Parathyroid adenoma (tissue), 2 donors: ENCODE data around the gene RAB11FIP3.

ENCODE experiments used
- H2AFZ ChIP-seq: fragments of 300-600 bp; sonication (generic); one replicate; pipeline ENCODE4 v1.7.0; 2017; ENCODE audit warnings: antibody characterized with exemption, mild to moderate bottlenecking
- H3K27ac ChIP-seq: fragments of 300-600 bp; sonication (generic); one replicate; pipeline ENCODE4 v1.7.0; 2017
- H3K27me3 ChIP-seq: fragments of 300-600 bp; sonication (generic); one replicate; pipeline ENCODE4 v1.7.0; 2017; ENCODE audit warnings: low read length; ENCODE audit not compliant: control insufficient read depth, insufficient read depth
- H3K36me3 ChIP-seq: fragments of 300-600 bp; sonication (generic); one replicate; pipeline ENCODE4 v1.7.0; 2017; ENCODE audit warnings: low read length; ENCODE audit not compliant: control insufficient read depth, insufficient read depth
- H3K4me1 ChIP-seq: fragments of 300-600 bp; sonication (generic); one replicate; pipeline ENCODE4 v1.7.0; 2017; ENCODE audit warnings: control low read depth
- H3K4me2 ChIP-seq: fragments of 300-600 bp; sonication (generic); one replicate; pipeline ENCODE4 v1.7.0; 2017; ENCODE audit warnings: low read length
- H3K4me3 ChIP-seq: fragments of 300-600 bp; sonication (generic); one replicate; pipeline ENCODE4 v1.7.0; 2017; ENCODE audit warnings: low read depth, low read length
- H3K79me2 ChIP-seq: fragments of 300-600 bp; sonication (generic); one replicate; pipeline ENCODE4 v1.7.0; 2017; ENCODE audit warnings: control low read depth
- H3K9ac ChIP-seq: fragments of 300-600 bp; sonication (generic); one replicate; pipeline ENCODE4 v1.7.0; 2017; ENCODE audit warnings: mild to moderate bottlenecking
- H3K9me3 ChIP-seq: fragments of 300-600 bp; sonication (generic); one replicate; pipeline ENCODE4 v1.7.0; 2017; ENCODE audit warnings: low read length; ENCODE audit not compliant: control insufficient read depth
- CTCF ChIP-seq: fragments of 300-600 bp; sonication (generic); IDR thresholded peaks from one replicate; pipeline ENCODE4 v1.7.0; 2017; ENCODE audit warnings: antibody characterized with exemption, mild to moderate bottlenecking
- donor health status: primary hyperparathyroidism.

RAB11FIP3 gene

DNA sequence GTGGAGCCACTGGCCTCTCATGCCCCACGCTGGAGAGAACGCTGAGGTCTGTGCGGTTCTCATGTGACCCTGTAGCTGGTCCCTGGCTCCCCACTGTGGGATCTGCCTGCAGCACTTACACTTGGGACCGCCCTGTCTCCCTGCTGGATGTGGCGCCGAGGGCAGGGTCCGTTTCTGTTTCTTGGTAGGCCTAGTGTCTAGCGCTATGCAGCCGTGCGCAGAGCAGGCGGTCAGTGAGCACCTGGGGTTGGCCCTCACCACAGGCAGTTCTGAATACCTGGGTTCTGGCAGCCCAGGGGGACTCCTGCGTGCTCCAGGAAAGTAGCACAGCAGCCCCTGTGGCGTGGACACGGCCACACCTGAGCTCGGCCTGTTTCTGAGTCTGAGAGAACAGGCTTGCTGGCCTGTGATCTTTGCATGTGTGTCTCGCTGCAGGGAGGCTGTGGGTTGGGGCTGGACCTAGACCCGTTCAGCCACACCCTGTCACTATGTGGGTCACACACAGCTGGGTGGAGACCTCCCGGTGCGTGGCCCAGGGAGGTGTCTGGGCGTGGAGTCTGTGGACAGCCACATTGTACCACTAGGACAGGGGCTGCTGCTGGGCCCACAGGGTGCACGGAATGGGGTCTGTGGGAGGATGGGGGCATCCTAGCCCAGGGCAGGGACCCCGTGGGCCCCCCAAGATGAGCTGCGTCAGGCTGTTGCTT is 104.8 kb downstream of the RAB11FIP3 start:
- H2AFZ ChIP-seq = no peak overlapping the region
- H3K4me2 ChIP-seq = no peak overlapping the region
- no peak overlapping the region for H3K9ac ChIP-seq
- H3K9me3 ChIP-seq = no peaks in the 10 kb centered on the region
- no peaks in the 10 kb centered on the region for H3K36me3 ChIP-seq
- H3K27me3 ChIP-seq = no peaks in the 10 kb centered on the region
- TF ChIP-seq CTCF = no peak
- H3K27ac ChIP-seq = no peak overlapping the region
- peaks cover 58% of the 10 kb centered on the region for H3K79me2 ChIP-seq
- no peak overlapping the region for H3K4me3 ChIP-seq
- H3K4me1 ChIP-seq = peaks cover 9% of the 10 kb centered on the region

DNA sequence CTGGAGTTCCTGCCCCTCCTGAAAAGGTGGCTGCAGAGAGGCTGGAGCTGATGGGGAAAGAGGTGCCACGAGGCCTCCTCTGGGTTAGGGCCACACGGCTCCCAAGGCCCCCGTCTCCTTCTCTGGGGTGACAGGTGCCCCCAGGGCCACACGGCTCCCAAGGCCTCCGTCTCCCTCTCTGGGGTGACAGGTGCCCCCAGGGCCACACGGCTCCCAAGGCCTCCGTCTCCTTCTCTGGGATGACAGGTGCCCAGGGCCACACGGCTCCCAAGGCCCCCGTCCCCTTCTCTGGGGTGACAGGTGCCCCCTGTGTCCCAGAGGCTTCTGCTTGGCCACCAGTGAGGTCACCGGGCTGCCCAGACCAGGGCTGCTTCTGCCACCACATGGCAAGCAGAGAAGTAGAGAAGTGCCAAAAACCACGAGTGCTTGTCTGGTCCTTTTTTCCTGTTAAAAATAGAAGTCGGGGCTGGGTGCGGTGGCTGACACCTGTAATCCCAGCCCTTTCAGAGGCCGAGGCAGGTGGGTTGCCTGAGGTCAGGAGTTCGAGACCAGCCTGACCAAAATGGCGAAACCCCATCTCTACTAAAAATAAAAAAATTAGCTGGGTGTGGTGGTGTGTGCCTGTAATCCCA is 106.2 kb downstream of the RAB11FIP3 start:
- Histone ChIP-seq H2AFZ (no peak overlapping the region), H3K36me3 (no peaks in the 10 kb centered on the region), H3K27me3 (no peaks in the 10 kb centered on the region), H3K4me2 (no peak overlapping the region), H3K9me3 (no peaks in the 10 kb centered on the region), H3K9ac (no peak overlapping the region), H3K4me1 (no peaks in the 10 kb centered on the region), H3K4me3 (no peak overlapping the region), H3K27ac (no peak overlapping the region), H3K79me2 (peaks cover 63% of the 10 kb centered on the region)
- no peak for TF ChIP-seq CTCF

DNA sequence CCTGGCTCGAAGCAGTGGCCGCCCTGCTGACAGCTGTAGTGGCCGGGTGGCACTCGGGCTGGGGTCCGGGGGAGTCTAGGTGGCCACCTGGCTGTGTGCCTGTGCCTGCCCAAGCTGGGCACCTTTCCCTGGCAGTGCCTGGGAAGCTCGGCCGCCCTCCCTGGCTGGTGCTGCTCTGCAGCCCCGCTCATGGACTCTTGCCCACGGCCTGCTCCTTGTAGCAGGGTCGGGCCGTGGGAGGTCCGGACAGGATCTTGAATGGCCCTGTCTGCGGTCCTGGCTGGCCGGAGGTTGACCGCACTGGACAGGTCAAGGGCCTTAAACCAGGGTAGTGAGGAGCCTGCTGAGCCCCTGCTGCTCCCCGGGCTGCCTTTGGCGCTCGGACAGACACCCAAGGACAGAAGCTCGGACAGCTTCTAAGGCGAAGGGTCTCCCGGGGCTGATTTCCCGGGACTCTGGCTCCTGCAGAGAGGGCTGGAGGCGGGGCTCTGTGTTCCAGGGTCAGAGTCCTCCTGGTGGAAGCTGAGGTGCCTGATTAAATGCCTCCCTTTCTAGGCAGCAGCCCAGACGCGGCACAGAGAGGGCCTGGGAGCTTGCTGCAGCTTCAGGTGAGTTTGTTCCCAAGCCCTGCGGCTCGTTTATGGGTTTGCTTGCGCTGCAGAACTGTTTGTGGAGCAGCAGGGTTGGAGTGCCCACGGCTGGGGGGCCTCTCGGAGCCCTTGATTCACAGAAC is 108.1 kb downstream of the RAB11FIP3 start:
- H3K36me3 ChIP-seq = no peaks in the 10 kb centered on the region
- no peak overlapping the region for H3K9ac ChIP-seq
- H2AFZ ChIP-seq = no peak overlapping the region
- H3K4me3 ChIP-seq = no peak overlapping the region
- no peaks in the 10 kb centered on the region for H3K9me3 ChIP-seq
- no peak overlapping the region for H3K27ac ChIP-seq
- H3K4me1 ChIP-seq = no peaks in the 10 kb centered on the region
- H3K4me2 ChIP-seq = no peak overlapping the region
- no peaks in the 10 kb centered on the region for H3K27me3 ChIP-seq
- no peak for TF ChIP-seq CTCF
- H3K79me2 ChIP-seq = peaks cover 66% of the 10 kb centered on the region

DNA sequence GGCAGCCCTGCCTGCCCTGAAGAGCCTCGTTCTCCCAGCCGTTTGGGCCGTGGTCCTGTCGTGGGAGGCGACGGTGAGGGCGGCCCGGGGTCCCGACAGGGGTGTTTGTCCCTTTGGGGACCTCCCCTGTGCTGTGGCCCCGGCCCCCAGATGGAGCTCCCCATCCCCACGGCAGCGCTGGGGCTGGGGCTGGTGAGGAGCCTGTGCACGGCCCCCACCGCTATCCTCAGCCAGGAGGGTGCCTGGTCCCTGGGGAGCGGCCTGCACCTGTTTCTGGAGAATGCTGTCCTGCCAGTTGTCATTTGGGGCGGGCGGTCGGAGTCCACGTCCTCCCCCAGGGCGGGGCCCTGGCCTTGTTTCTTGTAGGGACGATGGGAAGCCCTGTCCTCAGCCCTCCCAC is 108.7 kb downstream of the RAB11FIP3 start:
- no peak overlapping the region for H3K9ac ChIP-seq
- H3K79me2 ChIP-seq = peaks cover 63% of the 10 kb centered on the region
- no peaks in the 10 kb centered on the region for H3K36me3 ChIP-seq
- H3K9me3 ChIP-seq = no peaks in the 10 kb centered on the region
- H3K4me1 ChIP-seq = no peaks in the 10 kb centered on the region
- H3K4me3 ChIP-seq = no peak overlapping the region
- H3K27ac ChIP-seq = no peak overlapping the region
- TF ChIP-seq CTCF = no peak
- H3K27me3 ChIP-seq = no peaks in the 10 kb centered on the region
- no peak overlapping the region for H3K4me2 ChIP-seq
- no peak overlapping the region for H2AFZ ChIP-seq
